IPS DF 19.7 (cell line): ENCODE data around the gene RGS7.

Source experiments
- DNase-seq: peaks from one replicate; pipeline ENCODE4 v3.0.0-alpha.2; 2013; ENCODE audit warnings: low read depth, low spot score

The RGS7 gene

GRCh38 chr1:241356519-241357365 lies at the start of gene RGS7:
RGS7 (minus strand) TSS chr1:241357205.
- no peak for DNase-seq

- no peak for DNase-seq
These were observed 49.4 kb upstream of the RGS7 start for GRCh38 chr1:241406421-241406820.

GRCh38 chr1:241401156-241401555 lies 44.2 kb upstream of the RGS7 start:
- no peak for DNase-seq

- DNase-seq = no peak
These were observed 40.0 kb upstream of the RGS7 start for GRCh38 chr1:241396747-241397681.

GRCh38 chr1:241391926-241392710 lies 35.1 kb upstream of the RGS7 start:
- no peak for DNase-seq

GRCh38 chr1:241390526-241390925 lies 33.5 kb upstream of the RGS7 start:
- DNase-seq = no peak

- no peak for DNase-seq
These were observed 32.4 kb upstream of the RGS7 start for GRCh38 chr1:241389400-241389799.

GRCh38 chr1:241387216-241387615 lies 30.2 kb upstream of the RGS7 start:
- no peak for DNase-seq

GRCh38 chr1:241376701-241377100 lies 19.7 kb upstream of the RGS7 start:
- DNase-seq = no peak

- DNase-seq = no peak
These were observed 18.9 kb upstream of the RGS7 start for GRCh38 chr1:241375886-241376285.

GRCh38 chr1:241366196-241366595 lies 9.2 kb upstream of the RGS7 start:
- no peak for DNase-seq

GRCh38 chr1:241362350-241362749 lies 5.3 kb upstream of the RGS7 start:
- no peak for DNase-seq

GRCh38 chr1:241357366-241358340 lies 648 bp upstream of the RGS7 start:
- no peak for DNase-seq

- DNase-seq = no peak
These were observed 852 bp downstream of the RGS7 start for GRCh38 chr1:241356187-241356518.

GRCh38 chr1:241355311-241356010 lies 1.5 kb downstream of the RGS7 start:
- no peak for DNase-seq

GRCh38 chr1:241352401-241352800 lies 4.6 kb downstream of the RGS7 start:
- DNase-seq = no peak

- no peak for DNase-seq
These were observed 5.2 kb downstream of the RGS7 start for GRCh38 chr1:241351841-241352240.

GRCh38 chr1:241343956-241344355 lies 13.0 kb downstream of the RGS7 start:
- DNase-seq = no peak

GRCh38 chr1:241336335-241336734 lies 20.7 kb downstream of the RGS7 start:
- no peak for DNase-seq

- no peak for DNase-seq
These were observed 24.0 kb downstream of the RGS7 start for GRCh38 chr1:241332987-241333386.
